GM21526 (cell line): ENCODE measurements around the gene MT3.
"Not testable (repeated sequence)": the region's sequence is repeated elsewhere in the genome, so short reads cannot be mapped to it uniquely, and the experiment has no call there.

Experiments
- ATAC-seq: cut with Tn5 transposase; IDR thresholded peaks from one replicate; pipeline ENCODE4 v1.9.1; 2021; ENCODE audit warnings: moderate library complexity; ENCODE audit not compliant: unreplicated experiment, low FRiP score

Gene MT3

GRCh38 chr16:56608876-56609462 is 19.6 kb downstream of the MT3 start:
- no peak for ATAC-seq

GRCh38 chr16:56609463-56609921 is 20.2 kb downstream of the MT3 start:
- ATAC-seq: peak; percentile 35

GRCh38 chr16:56610017-56610608 is 20.8 kb downstream of the MT3 start:
- no peak for ATAC-seq

GRCh38 chr16:56610609-56611111 is 21.3 kb downstream of the MT3 start:
- no peak for ATAC-seq

GRCh38 chr16:56611281-56611833 is 22.0 kb downstream of the MT3 start:
- ATAC-seq: no peak

- ATAC-seq: no peak
Measured at GRCh38 chr16:56613706-56614105, 24.4 kb downstream of the MT3 start.

- ATAC-seq: no peak
Measured at GRCh38 chr16:56614549-56614991, 25.2 kb downstream of the MT3 start.

- no peak for ATAC-seq
Measured at GRCh38 chr16:56615353-56615752, 26.0 kb downstream of the MT3 start.

GRCh38 chr16:56616608-56617211 is 27.4 kb downstream of the MT3 start:
- no peak for ATAC-seq

- ATAC-seq: no peak
Measured at GRCh38 chr16:56617212-56618085, 28.1 kb downstream of the MT3 start.

- ATAC-seq: no peak
Measured at GRCh38 chr16:56618138-56618537, 28.8 kb downstream of the MT3 start.

GRCh38 chr16:56620339-56620897 is 31.1 kb downstream of the MT3 start:
- no peak for ATAC-seq

GRCh38 chr16:56621665-56622445 is 32.5 kb downstream of the MT3 start:
- not testable (repeated sequence) for ATAC-seq

GRCh38 chr16:56623184-56623583 is 33.9 kb downstream of the MT3 start:
- ATAC-seq: not testable (repeated sequence)

GRCh38 chr16:56623637-56624036 is 34.3 kb downstream of the MT3 start:
- no peak for ATAC-seq

- ATAC-seq: no peak
Measured at GRCh38 chr16:56625140-56625942, 36.0 kb downstream of the MT3 start, which contains the start of gene MT1E. Gene MT1E (plus strand): TSS chr16:56625781. CDS start chr16:56625852, 71 bp downstream.

GRCh38 chr16:56625943-56626654 is 36.8 kb downstream of the MT3 start:
- no peak for ATAC-seq

GRCh38 chr16:56626685-56627084 is 37.4 kb downstream of the MT3 start:
- no peak for ATAC-seq
